Measurements from ENCODE around the gene OVCA2.

OVCA2 gene

GRCh38 chr17:2055292-2056205 lies 13.7 kb downstream of the OVCA2 start:
- no peak for DNase-seq

GRCh38 chr17:2056206-2057174 lies 14.7 kb downstream of the OVCA2 start:
- no peak for DNase-seq

- DNase-seq, result no peak
These were observed 15.4 kb downstream of the OVCA2 start for GRCh38 chr17:2057175-2057759.

GRCh38 chr17:2057760-2058585 lies 16.2 kb downstream of the OVCA2 start:
- no peak for DNase-seq

GRCh38 chr17:2058586-2059546 lies 17.0 kb downstream of the OVCA2 start:
- DNase-seq, result no peak

- DNase-seq, result no peak
These were observed 17.9 kb downstream of the OVCA2 start for GRCh38 chr17:2059547-2060384.

- no peak for DNase-seq
These were observed 18.5 kb downstream of the OVCA2 start for GRCh38 chr17:2060385-2060658.

- DNase-seq, result no peak
These were observed 19.0 kb downstream of the OVCA2 start for GRCh38 chr17:2060681-2061440.

- DNase-seq, result no peak
These were observed 19.7 kb downstream of the OVCA2 start for GRCh38 chr17:2061441-2061958.

- DNase-seq, result no peak
These were observed 20.9 kb downstream of the OVCA2 start for GRCh38 chr17:2062571-2063183.

GRCh38 chr17:2063261-2064146 lies 21.7 kb downstream of the OVCA2 start:
- no peak for DNase-seq

- no peak for DNase-seq
These were observed 22.3 kb downstream of the OVCA2 start for GRCh38 chr17:2064147-2064489.

GRCh38 chr17:2064520-2064971 lies 22.7 kb downstream of the OVCA2 start:
- no peak for DNase-seq

GRCh38 chr17:2064980-2065785 lies 23.4 kb downstream of the OVCA2 start:
- DNase-seq, result no peak

GRCh38 chr17:2065949-2066400 lies 24.2 kb downstream of the OVCA2 start:
- DNase-seq, result no peak

GRCh38 chr17:2067048-2067561 lies 25.3 kb downstream of the OVCA2 start:
- DNase-seq, result no peak

- no peak for DNase-seq
These were observed 25.8 kb downstream of the OVCA2 start for GRCh38 chr17:2067608-2068024.
